Right atrium auricular region (tissue), 2 donors: ENCODE data around the gene ADAMTS15. TPM values are rescaled to one million over a fixed set of nuclear protein-coding genes. Genes with fewer than 3 reads are reported as not detected.

ENCODE experiments used
- DNase-seq: peaks from one replicate; pipeline ENCODE4 v3.0.0-alpha.2; 2019; ENCODE audit warnings: low spot score
- H3K27ac ChIP-seq, 2 donors: fragments of 200-600 bp; sonication (generic); 1 replicate in 1 of 2; 2 replicates in 1 of 2; pipeline ENCODE4 v1.5.1; 2016 to 2019
- H3K27me3 ChIP-seq, 2 donors: fragments of 200-600 bp; sonication (generic); one replicate each; pipeline versions ENCODE4 v1.5.1 to v1.6.0; 2017 to 2019
- H3K36me3 ChIP-seq: fragments of 200-600 bp; sonication (generic); one replicate; pipeline ENCODE4 v1.5.1; 2016
- H3K4me1 ChIP-seq, 2 donors: fragments of 200-600 bp; sonication (generic); one replicate each; pipeline versions ENCODE4 v1.5.1 to v1.6.0; 2017 to 2019
- H3K4me3 ChIP-seq, 2 donors: fragments of 200-600 bp; sonication (generic); 1 replicate in 1 of 2; 2 replicates in 1 of 2; pipeline ENCODE4 v1.5.1; 2017 to 2019; ENCODE audit warnings: mild to moderate bottlenecking in 1 of 2, moderate library complexity in 1 of 2
- H3K9me3 ChIP-seq, 2 donors: fragments of 200-600 bp; sonication (generic); one replicate each; pipeline ENCODE4 v1.5.1; 2019
- CTCF ChIP-seq, 2 donors: fragments of 200-600 bp; sonication (generic); IDR thresholded peaks; one replicate each; pipeline ENCODE4 v1.5.1; 2019; ENCODE audit warnings: antibody characterized with exemption in 2 of 2
- total RNA-seq, 2 donors: library from RNA; depleted of rRNA; stranded (reverse); fragments of >200 nt; gene quantifications; one replicate each; pipeline ENCODE4 v1.1.0, GENCODE V29; 2016

The ADAMTS15 gene
- total RNA-seq, 2 donors from 2014 or later: 17.5 to 21.2 TPM

- TF ChIP-seq CTCF (IDR thresholded peaks at IDR 0.05): no peak
- Histone ChIP-seq H3K36me3 (no peaks in the 10 kb centered on the region), H3K27me3 (no peaks in the 10 kb centered on the region), H3K4me3 (no peak overlapping the region), H3K27ac (peak overlapping the region; percentile 88 to 95), H3K4me1 (peaks cover 0 to 52% of the 10 kb centered on the region in 2 donors), H3K9me3 (no peaks in the 10 kb centered on the region)
- peak; percentile 96 for DNase-seq
Observed at GRCh38 chr11:130522284-130522961, 74.0 kb downstream of the ADAMTS15 start.

- Histone ChIP-seq H3K4me3 (no peak overlapping the region), H3K36me3 (no peaks in the 10 kb centered on the region), H3K27ac (peak overlapping the region; percentile 88 to 95), H3K4me1 (peaks cover 0 to 59% of the 10 kb centered on the region in 2 donors), H3K9me3 (no peaks in the 10 kb centered on the region), H3K27me3 (no peaks in the 10 kb centered on the region)
- no peak for DNase-seq
- no peak for TF ChIP-seq CTCF (IDR thresholded peaks at IDR 0.05)
Observed at GRCh38 chr11:130523166-130523565, 74.7 kb downstream of the ADAMTS15 start.

GRCh38 chr11:130523609-130524008 is 75.2 kb downstream of the ADAMTS15 start:
- DNase-seq: peak; percentile 81
- H3K36me3 ChIP-seq: no peaks in the 10 kb centered on the region

GRCh38 chr11:130524132-130524790 is 75.8 kb downstream of the ADAMTS15 start:
- Histone ChIP-seq H3K4me3 (no peak overlapping the region), H3K36me3 (no peaks in the 10 kb centered on the region), H3K27ac (peak overlapping the region; percentile 88 to 95), H3K27me3 (no peaks in the 10 kb centered on the region), H3K9me3 (no peaks in the 10 kb centered on the region), H3K4me1 (peaks cover 0 to 70% of the 10 kb centered on the region in 2 donors)
- peak; percentile 55 for DNase-seq
- no peak for TF ChIP-seq CTCF (IDR thresholded peaks at IDR 0.05)

More at GRCh38 chr11:130523609-130524008, 75.2 kb downstream of the ADAMTS15 start:
- H3K4me1 ChIP-seq: peaks cover 0 to 64% of the 10 kb centered on the region in 2 donors
- H3K27ac ChIP-seq: peak overlapping the region; percentile 88 to 95
- no peaks in the 10 kb centered on the region for H3K27me3 ChIP-seq
- TF ChIP-seq CTCF (IDR thresholded peaks at IDR 0.05): no peak
- H3K9me3 ChIP-seq: no peaks in the 10 kb centered on the region
- H3K4me3 ChIP-seq: no peak overlapping the region

- no peak for TF ChIP-seq CTCF (IDR thresholded peaks at IDR 0.05)
- peak; percentile 36 for DNase-seq
- no peaks in the 10 kb centered on the region for H3K9me3 ChIP-seq
- no peak overlapping the region for H3K4me3 ChIP-seq
- peak overlapping the region; percentile 88 to 95 for H3K27ac ChIP-seq
- H3K4me1 ChIP-seq: peaks cover 0 to 64% of the 10 kb centered on the region in 2 donors
- no peaks in the 10 kb centered on the region for H3K27me3 ChIP-seq
- H3K36me3 ChIP-seq: no peaks in the 10 kb centered on the region
Observed at GRCh38 chr11:130525307-130525706, 76.9 kb downstream of the ADAMTS15 start.

Other genes starting within 250 kb of the ADAMTS15 start
- gene ZBTB44, start 133.7 kb upstream of the ADAMTS15 start, total RNA-seq: 10 to 100 TPM; 27.7 to 48.5 TPM
- 1 to 10 TPM; 2.5 to 7.8 TPM for gene ADAMTS8, start 20.0 kb upstream of the ADAMTS15 start, total RNA-seq